ENCODE measurements around the gene NDUFA8.

NDUFA8 gene

GRCh38 chr9:122100756-122101155 lies 58.8 kb downstream of the NDUFA8 start:
- no peak for TF ChIP-seq CTCF (IDR thresholded peaks at IDR 0.05)
- H3K27me3 ChIP-seq = no peaks in the 10 kb centered on the region
- H3K36me3 ChIP-seq = no peaks in the 10 kb centered on the region
- H3K4me1 ChIP-seq = no peaks in the 10 kb centered on the region
- intact Hi-C loops (cut with DNase I; ENCODE audit: low total_unique reads) = no loop called here
- H3K27ac ChIP-seq = no peak overlapping the region
- DNase-seq = peak in 1 of 2 donors; percentile 41
- H3K9me3 ChIP-seq = peaks cover 0 to 3% (median 0%) of the 10 kb centered on the region in 3 donors
- H3K4me3 ChIP-seq = no peak overlapping the region

GRCh38 chr9:122099271-122099869 lies 60.2 kb downstream of the NDUFA8 start:
- peak; percentile 80 to 81 for TF ChIP-seq CTCF (IDR thresholded peaks at IDR 0.05)
- Histone ChIP-seq H3K9me3 (peaks cover 0 to 3% (median 0%) of the 10 kb centered on the region in 3 donors), H3K27me3 (no peaks in the 10 kb centered on the region), H3K36me3 (no peaks in the 10 kb centered on the region), H3K27ac (no peak overlapping the region), H3K4me1 (peaks cover 0 to 5% (median 0%) of the 10 kb centered on the region in 4 donors), H3K4me3 (no peak overlapping the region)
- intact Hi-C loops (cut with DNase I; ENCODE audit: low total_unique reads) = no loop called here
- DNase-seq = peak; percentile 86 to 88

GRCh38 chr9:122097679-122098315 lies 61.8 kb downstream of the NDUFA8 start:
- Histone ChIP-seq H3K27ac (no peak overlapping the region), H3K36me3 (no peaks in the 10 kb centered on the region), H3K9me3 (no peaks in the 10 kb centered on the region), H3K4me3 (no peak overlapping the region), H3K4me1 (peaks cover 0 to 14% (median 5%) of the 10 kb centered on the region in 4 donors), H3K27me3 (no peaks in the 10 kb centered on the region)
- intact Hi-C loops (cut with DNase I; ENCODE audit: low total_unique reads) = no loop called here
- no peak for TF ChIP-seq CTCF (IDR thresholded peaks at IDR 0.05)
- DNase-seq = peak in 1 of 2 donors; percentile 12

GRCh38 chr9:122096620-122097415 lies 62.8 kb downstream of the NDUFA8 start:
- no peak for TF ChIP-seq CTCF (IDR thresholded peaks at IDR 0.05)
- no peaks in the 10 kb centered on the region for H3K27me3 ChIP-seq
- H3K27ac ChIP-seq = no peak overlapping the region
- H3K9me3 ChIP-seq = no peaks in the 10 kb centered on the region
- H3K4me3 ChIP-seq = no peak overlapping the region
- no peaks in the 10 kb centered on the region for H3K36me3 ChIP-seq
- intact Hi-C loops (cut with DNase I; ENCODE audit: low total_unique reads) = no loop called here
- peak in 1 of 2 donors; percentile 13 for DNase-seq
- H3K4me1 ChIP-seq = peaks cover 0 to 23% (median 9%) of the 10 kb centered on the region in 4 donors

GRCh38 chr9:122095010-122095767 lies 64.4 kb downstream of the NDUFA8 start:
- no peaks in the 10 kb centered on the region for H3K27me3 ChIP-seq
- no peak overlapping the region for H3K4me3 ChIP-seq
- H3K4me1 ChIP-seq = peaks cover 0 to 39% (median 26%) of the 10 kb centered on the region in 4 donors
- H3K36me3 ChIP-seq = no peaks in the 10 kb centered on the region
- no peak overlapping the region for H3K27ac ChIP-seq
- peak; percentile 21 to 51 for TF ChIP-seq CTCF (IDR thresholded peaks at IDR 0.05)
- peak; percentile 35 to 54 for DNase-seq
- no peaks in the 10 kb centered on the region for H3K9me3 ChIP-seq
- intact Hi-C loops (cut with DNase I; ENCODE audit: low total_unique reads) = no loop called here

Measured in tibial artery (tissue), 4 donors.